ENCODE data around the gene ANK2.

- no peak for TF ChIP-seq CTCF (IDR thresholded peaks at IDR 0.05; ENCODE audit: borderline replicate concordance, extremely low read depth, low read length, poor library complexity, severe bottlenecking)
- no peak for TF ChIP-seq EZH2 (IDR thresholded peaks at IDR 0.05; ENCODE audit: borderline replicate concordance, low read depth, low read length, severe bottlenecking)
These were observed 72.6 kb downstream of the ANK2 start for GRCh38 chr4:113122066-113122465.
